ENCODE results near the gene RELN. TPM values are rescaled to one million over a fixed set of nuclear protein-coding genes. Genes with fewer than 3 reads are reported as not detected.

Gene RELN
- total RNA-seq, 1 experiment from 2014 or later, result 0.20 TPM

DNA sequence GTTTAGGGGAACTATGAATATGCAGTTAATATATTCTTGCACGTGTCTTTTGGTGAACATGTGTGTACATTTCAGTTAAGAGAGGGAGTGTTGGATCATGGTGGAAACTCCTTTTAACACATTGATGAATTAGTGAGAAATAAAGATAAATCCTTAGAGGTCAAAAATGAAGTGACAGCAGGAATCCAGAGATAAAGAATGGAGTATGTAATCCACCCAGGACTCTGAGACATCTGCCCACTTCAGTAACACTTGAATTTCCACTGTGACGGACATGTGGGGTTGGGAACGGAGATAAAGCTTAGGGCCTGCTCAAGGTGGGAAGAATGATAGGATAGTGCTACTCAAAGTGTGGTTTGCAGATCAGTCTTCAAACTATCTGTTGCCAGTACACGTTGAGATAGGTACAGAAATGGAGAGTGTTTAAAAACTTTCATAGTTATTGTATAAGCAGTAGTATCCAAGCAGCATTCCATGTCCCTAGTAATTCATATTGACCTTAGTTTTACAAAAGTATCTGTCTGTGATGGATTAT lies 6.6 kb upstream of the RELN start:
- Histone ChIP-seq H3K27me3 (ENCODE audit: insufficient read depth, low read length) (peaks cover 19% of the 10 kb centered on the region), H3K27ac (ENCODE audit: low read depth, low read length) (no peak overlapping the region), H3K79me2 (ENCODE audit: insufficient read depth, low read length) (no peaks in the 10 kb centered on the region), H3K9ac (ENCODE audit: low read length) (no peak overlapping the region), H3K4me1 (ENCODE audit: control insufficient read depth in 1 of 2, insufficient read depth in 2 of 2, low read length in 2 of 2) (no peaks in the 10 kb centered on the region), H4K20me1 (ENCODE audit: insufficient read depth) (no peaks in the 10 kb centered on the region), H3K36me3 (ENCODE audit: control insufficient read depth in 1 of 2, insufficient read depth in 2 of 2, low read length in 2 of 2) (no peaks in the 10 kb centered on the region), H3K4me3 (replicated peaks in 1 of 2; ENCODE audit: low read depth in 1 of 2, low read length in 2 of 2) (no peak overlapping the region), H3K9me2 (ENCODE audit: insufficient read depth) (no peaks in the 10 kb centered on the region), H3K4me2 (ENCODE audit: low read length) (no peak overlapping the region), H2AFZ (ENCODE audit: low read depth, low read length, poor library complexity, severe bottlenecking) (no peak overlapping the region), H3K9me3 (ENCODE audit: control insufficient read depth in 1 of 2, insufficient read depth in 1 of 2, low read depth in 1 of 2, low read length in 2 of 2) (no peaks in the 10 kb centered on the region)
- TF ChIP-seq SRF (IDR thresholded peaks at IDR 0.05; ENCODE audit: low read depth), result no peak
- no peak for TF ChIP-seq FOSL1 (IDR thresholded peaks at IDR 0.05; ENCODE audit: low read depth)
- TF ChIP-seq, protein P1, sequence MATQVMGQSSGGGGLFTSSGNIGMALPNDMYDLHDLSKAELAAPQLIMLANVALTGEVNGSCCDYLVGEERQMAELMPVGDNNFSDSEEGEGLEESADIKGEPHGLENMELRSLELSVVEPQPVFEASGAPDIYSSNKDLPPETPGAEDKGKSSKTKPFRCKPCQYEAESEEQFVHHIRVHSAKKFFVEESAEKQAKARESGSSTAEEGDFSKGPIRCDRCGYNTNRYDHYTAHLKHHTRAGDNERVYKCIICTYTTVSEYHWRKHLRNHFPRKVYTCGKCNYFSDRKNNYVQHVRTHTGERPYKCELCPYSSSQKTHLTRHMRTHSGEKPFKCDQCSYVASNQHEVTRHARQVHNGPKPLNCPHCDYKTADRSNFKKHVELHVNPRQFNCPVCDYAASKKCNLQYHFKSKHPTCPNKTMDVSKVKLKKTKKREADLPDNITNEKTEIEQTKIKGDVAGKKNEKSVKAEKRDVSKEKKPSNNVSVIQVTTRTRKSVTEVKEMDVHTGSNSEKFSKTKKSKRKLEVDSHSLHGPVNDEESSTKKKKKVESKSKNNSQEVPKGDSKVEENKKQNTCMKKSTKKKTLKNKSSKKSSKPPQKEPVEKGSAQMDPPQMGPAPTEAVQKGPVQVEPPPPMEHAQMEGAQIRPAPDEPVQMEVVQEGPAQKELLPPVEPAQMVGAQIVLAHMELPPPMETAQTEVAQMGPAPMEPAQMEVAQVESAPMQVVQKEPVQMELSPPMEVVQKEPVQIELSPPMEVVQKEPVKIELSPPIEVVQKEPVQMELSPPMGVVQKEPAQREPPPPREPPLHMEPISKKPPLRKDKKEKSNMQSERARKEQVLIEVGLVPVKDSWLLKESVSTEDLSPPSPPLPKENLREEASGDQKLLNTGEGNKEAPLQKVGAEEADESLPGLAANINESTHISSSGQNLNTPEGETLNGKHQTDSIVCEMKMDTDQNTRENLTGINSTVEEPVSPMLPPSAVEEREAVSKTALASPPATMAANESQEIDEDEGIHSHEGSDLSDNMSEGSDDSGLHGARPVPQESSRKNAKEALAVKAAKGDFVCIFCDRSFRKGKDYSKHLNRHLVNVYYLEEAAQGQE (IDR thresholded peaks at IDR 0.05; ENCODE audit: low read depth), result no peak
- TF ChIP-seq CEBPB (IDR thresholded peaks at IDR 0.05; ENCODE audit: low read depth), result no peak
- TF ChIP-seq, protein P2, sequence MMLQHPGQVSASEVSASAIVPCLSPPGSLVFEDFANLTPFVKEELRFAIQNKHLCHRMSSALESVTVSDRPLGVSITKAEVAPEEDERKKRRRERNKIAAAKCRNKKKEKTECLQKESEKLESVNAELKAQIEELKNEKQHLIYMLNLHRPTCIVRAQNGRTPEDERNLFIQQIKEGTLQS (IDR thresholded peaks at IDR 0.05), result no peak
- no peak for TF ChIP-seq SIN3A (IDR thresholded peaks at IDR 0.05; ENCODE audit: low read depth)
- TF ChIP-seq EZH2phosphoT487 (IDR thresholded peaks at IDR 0.05; ENCODE audit: borderline replicate concordance), result no peak
- TF ChIP-seq, protein P3, sequence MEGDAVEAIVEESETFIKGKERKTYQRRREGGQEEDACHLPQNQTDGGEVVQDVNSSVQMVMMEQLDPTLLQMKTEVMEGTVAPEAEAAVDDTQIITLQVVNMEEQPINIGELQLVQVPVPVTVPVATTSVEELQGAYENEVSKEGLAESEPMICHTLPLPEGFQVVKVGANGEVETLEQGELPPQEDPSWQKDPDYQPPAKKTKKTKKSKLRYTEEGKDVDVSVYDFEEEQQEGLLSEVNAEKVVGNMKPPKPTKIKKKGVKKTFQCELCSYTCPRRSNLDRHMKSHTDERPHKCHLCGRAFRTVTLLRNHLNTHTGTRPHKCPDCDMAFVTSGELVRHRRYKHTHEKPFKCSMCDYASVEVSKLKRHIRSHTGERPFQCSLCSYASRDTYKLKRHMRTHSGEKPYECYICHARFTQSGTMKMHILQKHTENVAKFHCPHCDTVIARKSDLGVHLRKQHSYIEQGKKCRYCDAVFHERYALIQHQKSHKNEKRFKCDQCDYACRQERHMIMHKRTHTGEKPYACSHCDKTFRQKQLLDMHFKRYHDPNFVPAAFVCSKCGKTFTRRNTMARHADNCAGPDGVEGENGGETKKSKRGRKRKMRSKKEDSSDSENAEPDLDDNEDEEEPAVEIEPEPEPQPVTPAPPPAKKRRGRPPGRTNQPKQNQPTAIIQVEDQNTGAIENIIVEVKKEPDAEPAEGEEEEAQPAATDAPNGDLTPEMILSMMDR (IDR thresholded peaks at IDR 0.05 in 2 of 3, conservative IDR thresholded peaks at IDR 0.05 in 1 of 3; ENCODE audit: borderline replicate concordance in 1 of 3, insufficient read depth in 1 of 3, low read depth in 2 of 3, low read length in 2 of 3), result no peak
- TF ChIP-seq RAD21 (IDR thresholded peaks at IDR 0.05; ENCODE audit: low read depth), result no peak
- no peak for TF ChIP-seq TCF7L2 (IDR thresholded peaks at IDR 0.05; ENCODE audit: borderline replicate concordance, extremely low read depth, insufficient read depth, insufficient read length)
- no peak for TF ChIP-seq POLR2AphosphoS5 (IDR thresholded peaks at IDR 0.05; ENCODE audit: low read depth, low read length)
- TF ChIP-seq SP1 (IDR thresholded peaks at IDR 0.05; ENCODE audit: low read depth), result no peak
- TF ChIP-seq, protein P4, sequence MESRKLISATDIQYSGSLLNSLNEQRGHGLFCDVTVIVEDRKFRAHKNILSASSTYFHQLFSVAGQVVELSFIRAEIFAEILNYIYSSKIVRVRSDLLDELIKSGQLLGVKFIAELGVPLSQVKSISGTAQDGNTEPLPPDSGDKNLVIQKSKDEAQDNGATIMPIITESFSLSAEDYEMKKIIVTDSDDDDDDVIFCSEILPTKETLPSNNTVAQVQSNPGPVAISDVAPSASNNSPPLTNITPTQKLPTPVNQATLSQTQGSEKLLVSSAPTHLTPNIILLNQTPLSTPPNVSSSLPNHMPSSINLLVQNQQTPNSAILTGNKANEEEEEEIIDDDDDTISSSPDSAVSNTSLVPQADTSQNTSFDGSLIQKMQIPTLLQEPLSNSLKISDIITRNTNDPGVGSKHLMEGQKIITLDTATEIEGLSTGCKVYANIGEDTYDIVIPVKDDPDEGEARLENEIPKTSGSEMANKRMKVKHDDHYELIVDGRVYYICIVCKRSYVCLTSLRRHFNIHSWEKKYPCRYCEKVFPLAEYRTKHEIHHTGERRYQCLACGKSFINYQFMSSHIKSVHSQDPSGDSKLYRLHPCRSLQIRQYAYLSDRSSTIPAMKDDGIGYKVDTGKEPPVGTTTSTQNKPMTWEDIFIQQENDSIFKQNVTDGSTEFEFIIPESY (IDR thresholded peaks at IDR 0.05; ENCODE audit: extremely low read depth, insufficient replicate concordance, low read length), result no peak
- no peak for TF ChIP-seq YY1 (IDR thresholded peaks at IDR 0.05; ENCODE audit: extremely low read depth, insufficient replicate concordance, low read depth, low read length)
- RAD21 ChIA-PET (ENCODE audit: low non-redundant PET in 1 of 2, low total read pairs in 2 of 2, uncharacterized antibody in 2 of 2, unreplicated experiment in 2 of 2), result no interaction called here
- POLR2A ChIA-PET, result no interaction called here
- ATAC-seq (no peak), DNase-seq (ENCODE audit: low read depth, low spot score) (no peak)
- no TSS peak for BruUV-seq (replicated peaks)
- CTCF ChIA-PET, result no interaction called here
- intact Hi-C loops (cut with micrococcal nuclease), result no loop called here

Measured in HCT116 (cell line).